HAP-1 (cell line): Measurements from ENCODE around the gene SYNDIG1L.

Source experiments
- DNase-seq, 2 experiments: peaks; one replicate each; pipeline ENCODE4 v3.0.0-alpha.2; 2016 to 2020; ENCODE audit warnings: low spot score in 2 of 2
- H3K27me3 ChIP-seq: fragments of 250-450 bp; sonication (Bioruptor Pico); 2 replicates; pipeline ENCODE4 v1.5.1; 2020; ENCODE audit warnings: low read depth, mild to moderate bottlenecking, moderate library complexity
- H3K36me3 ChIP-seq: fragments of 250-450 bp; sonication (Bioruptor Pico); replicated peaks from 2 replicates; pipeline ENCODE4 v1.5.1; 2020; ENCODE audit warnings: mild to moderate bottlenecking
- H3K4me1 ChIP-seq: fragments of 250-450 bp; sonication (Bioruptor Pico); 2 replicates; pipeline ENCODE4 v1.5.1; 2020; ENCODE audit warnings: mild to moderate bottlenecking
- H3K4me3 ChIP-seq: fragments of 250-450 bp; sonication (Bioruptor Pico); 2 replicates; pipeline ENCODE4 v1.5.1; 2020; ENCODE audit warnings: mild to moderate bottlenecking, moderate library complexity
- H3K9me3 ChIP-seq: fragments of 250-450 bp; sonication (Bioruptor Pico); 2 replicates; pipeline ENCODE4 v1.5.1; 2020; ENCODE audit warnings: mild to moderate bottlenecking, moderate library complexity
- in situ Hi-C: fragments of 300-500 bp; cut with MboI; formaldehyde crosslinking; loops from 3 replicates; pipeline ENCODE4 v1.14.3; 2020; ENCODE audit warnings: low sequenced_read_pairs, inconsistent platforms, mixed read lengths

SYNDIG1L gene

GRCh38 chr14:74421981-74422380 lies 4.0 kb downstream of the SYNDIG1L start:
- in situ Hi-C loops = no loop called here
- Histone ChIP-seq H3K4me3 (no peak overlapping the region), H3K9me3 (no peaks in the 10 kb centered on the region), H3K36me3 (no peaks in the 10 kb centered on the region), H3K4me1 (no peaks in the 10 kb centered on the region), H3K27me3 (peaks cover 41% of the 10 kb centered on the region)
- no peak for DNase-seq

GRCh38 chr14:74419086-74419485 lies 6.9 kb downstream of the SYNDIG1L start:
- Histone ChIP-seq H3K4me3 (no peak overlapping the region), H3K36me3 (no peaks in the 10 kb centered on the region), H3K9me3 (no peaks in the 10 kb centered on the region), H3K4me1 (no peaks in the 10 kb centered on the region; the same call in 1 of the 2 replicates), H3K27me3 (peaks cover 32% of the 10 kb centered on the region)
- in situ Hi-C loops = no loop called here
- no peak for DNase-seq

- in situ Hi-C loops = no loop called here
- Histone ChIP-seq H3K4me3 (no peak overlapping the region), H3K9me3 (no peaks in the 10 kb centered on the region), H3K27me3 (peaks cover 28% of the 10 kb centered on the region), H3K36me3 (no peaks in the 10 kb centered on the region), H3K4me1 (no peaks in the 10 kb centered on the region; the same call in 1 of the 2 replicates)
- DNase-seq = no peak
Measured at GRCh38 chr14:74418031-74418430, 8.0 kb downstream of the SYNDIG1L start.

GRCh38 chr14:74417611-74418010 lies 8.4 kb downstream of the SYNDIG1L start:
- no peaks in the 10 kb centered on the region; the same call in 1 of the 2 replicates for H3K4me1 ChIP-seq
- H3K27me3 ChIP-seq = peaks cover 28% of the 10 kb centered on the region
- no peak for DNase-seq
- H3K36me3 ChIP-seq = no peaks in the 10 kb centered on the region
- H3K4me3 ChIP-seq = no peak overlapping the region
- H3K9me3 ChIP-seq = no peaks in the 10 kb centered on the region
- in situ Hi-C loops = no loop called here

- in situ Hi-C loops = no loop called here
- Histone ChIP-seq H3K27me3 (peaks cover 26% of the 10 kb centered on the region), H3K4me1 (no peaks in the 10 kb centered on the region; the same call in 1 of the 2 replicates), H3K36me3 (no peaks in the 10 kb centered on the region), H3K9me3 (no peaks in the 10 kb centered on the region), H3K4me3 (no peak overlapping the region)
- DNase-seq = no peak
Measured at GRCh38 chr14:74417201-74417600, 8.8 kb downstream of the SYNDIG1L start.

GRCh38 chr14:74415115-74415437 lies 10.9 kb downstream of the SYNDIG1L start:
- no peaks in the 10 kb centered on the region; the same call in 1 of the 2 replicates for H3K4me1 ChIP-seq
- H3K27me3 ChIP-seq = peaks cover 9% of the 10 kb centered on the region; the same call in 1 of the 2 replicates

GRCh38 chr14:74414403-74415114 lies 11.5 kb downstream of the SYNDIG1L start:
- Histone ChIP-seq H3K9me3 (no peaks in the 10 kb centered on the region), H3K4me1 (no peaks in the 10 kb centered on the region; the same call in 1 of the 2 replicates), H3K36me3 (no peaks in the 10 kb centered on the region), H3K27me3 (peaks cover 6% of the 10 kb centered on the region; the same call in 1 of the 2 replicates), H3K4me3 (no peak overlapping the region)
- in situ Hi-C loops = no loop called here
- no peak for DNase-seq

More at GRCh38 chr14:74415115-74415437, 10.9 kb downstream of the SYNDIG1L start:
- in situ Hi-C loops = no loop called here
- no peaks in the 10 kb centered on the region for H3K36me3 ChIP-seq
- H3K4me3 ChIP-seq = no peak overlapping the region
- DNase-seq = no peak
- no peaks in the 10 kb centered on the region for H3K9me3 ChIP-seq

GRCh38 chr14:74413627-74414026 lies 12.4 kb downstream of the SYNDIG1L start:
- no peaks in the 10 kb centered on the region; the same call in 1 of the 2 replicates for H3K4me1 ChIP-seq
- H3K27me3 ChIP-seq = peaks cover 6% of the 10 kb centered on the region; the same call in 1 of the 2 replicates
- no peak overlapping the region for H3K4me3 ChIP-seq
- no peak for DNase-seq
- in situ Hi-C loops = no loop called here
- no peaks in the 10 kb centered on the region for H3K9me3 ChIP-seq
- no peaks in the 10 kb centered on the region for H3K36me3 ChIP-seq

GRCh38 chr14:74412753-74413152 lies 13.3 kb downstream of the SYNDIG1L start:
- Histone ChIP-seq H3K27me3 (peaks cover under 1% of the 10 kb centered on the region; the same call in 1 of the 2 replicates), H3K9me3 (no peaks in the 10 kb centered on the region), H3K4me3 (no peak overlapping the region), H3K4me1 (no peaks in the 10 kb centered on the region; the same call in 1 of the 2 replicates), H3K36me3 (no peaks in the 10 kb centered on the region)
- in situ Hi-C loops = no loop called here
- DNase-seq = no peak

- Histone ChIP-seq H3K9me3 (no peaks in the 10 kb centered on the region), H3K4me3 (no peak overlapping the region), H3K4me1 (no peaks in the 10 kb centered on the region; the same call in 1 of the 2 replicates), H3K36me3 (no peaks in the 10 kb centered on the region), H3K27me3 (no peaks in the 10 kb centered on the region; the same call in 1 of the 2 replicates)
- in situ Hi-C loops = no loop called here
- DNase-seq = no peak
Measured at GRCh38 chr14:74411671-74412070, 14.3 kb downstream of the SYNDIG1L start.

GRCh38 chr14:74409441-74409840 lies 16.6 kb downstream of the SYNDIG1L start:
- Histone ChIP-seq H3K4me1 (no peaks in the 10 kb centered on the region; the same call in 1 of the 2 replicates), H3K4me3 (no peak overlapping the region), H3K27me3 (peaks cover 4% of the 10 kb centered on the region; the same call in 1 of the 2 replicates), H3K36me3 (no peaks in the 10 kb centered on the region), H3K9me3 (no peaks in the 10 kb centered on the region)
- in situ Hi-C loops = no loop called here
- no peak for DNase-seq

GRCh38 chr14:74408870-74409269 lies 17.1 kb downstream of the SYNDIG1L start:
- H3K27me3 ChIP-seq = peaks cover 4% of the 10 kb centered on the region; the same call in 1 of the 2 replicates
- in situ Hi-C loops = no loop called here
- H3K4me1 ChIP-seq = no peaks in the 10 kb centered on the region
- H3K36me3 ChIP-seq = no peaks in the 10 kb centered on the region
- no peak overlapping the region for H3K4me3 ChIP-seq
- no peaks in the 10 kb centered on the region for H3K9me3 ChIP-seq
- DNase-seq = no peak

- Histone ChIP-seq H3K4me3 (no peak overlapping the region), H3K36me3 (no peaks in the 10 kb centered on the region), H3K4me1 (no peaks in the 10 kb centered on the region), H3K27me3 (peaks cover 4% of the 10 kb centered on the region; the same call in 1 of the 2 replicates), H3K9me3 (no peaks in the 10 kb centered on the region)
- in situ Hi-C loops = no loop called here
- no peak for DNase-seq
Measured at GRCh38 chr14:74407801-74408154, 18.2 kb downstream of the SYNDIG1L start.

GRCh38 chr14:74407021-74407800 lies 18.8 kb downstream of the SYNDIG1L start:
- DNase-seq = no peak
- no peaks in the 10 kb centered on the region for H3K4me1 ChIP-seq
- in situ Hi-C loops = no loop called here
- H3K9me3 ChIP-seq = no peaks in the 10 kb centered on the region
- H3K27me3 ChIP-seq = peaks cover 4% of the 10 kb centered on the region; the same call in 1 of the 2 replicates
- H3K4me3 ChIP-seq = no peak overlapping the region
- no peaks in the 10 kb centered on the region for H3K36me3 ChIP-seq
